Caco-2 (cell line): ENCODE measurements around the gene PROSER2. TPM values are rescaled to one million over a fixed set of nuclear protein-coding genes. Genes with fewer than 3 reads are reported as not detected.
"Not testable (repeated sequence)": the region's sequence is repeated elsewhere in the genome, so short reads cannot be mapped to it uniquely, and the experiment has no call there.

Experiments used
- BruUV-seq: library from RNA; stranded (reverse); fragments of 400-500 nt; replicated peaks from 2 replicates; lab custom pipeline; 2021; lab: Mats Ljungman, UMichigan
- CTCF ChIA-PET: fragments of 300-600 bp; sonication (Branson Sonifier 250); formaldehyde crosslinking; loops from one replicate; lab custom pipeline; 2022; ENCODE audit warnings: antibody characterized with exemption; lab: Charles Lee
- POLR2A ChIA-PET: fragments of 300-600 bp; sonication (Branson Sonifier 250); formaldehyde crosslinking; loops from one replicate; lab custom pipeline; 2022; ENCODE audit warnings: antibody characterized with exemption; lab: Charles Lee
- DNase-seq, 2 experiments: peaks; one replicate each; pipeline versions ENCODE4 v3.0.0 to v3.0.0-alpha.2; 2020 to 2022
- H3K27me3 ChIP-seq: replicated peaks from 2 replicates; pipeline ENCODE4 v1.6.0; 2011; ENCODE audit warnings: low read length; ENCODE audit not compliant: control insufficient read depth, insufficient read depth
- H3K36me3 ChIP-seq: 2 replicates; pipeline ENCODE4 v1.5.1; 2011; ENCODE audit warnings: low read length; ENCODE audit not compliant: control insufficient read depth, insufficient read depth
- H3K4me1 ChIP-seq: fragments of 250-450 bp; sonication (Bioruptor Pico); 2 replicates; pipeline ENCODE4 v1.5.1; 2020; ENCODE audit warnings: mild to moderate bottlenecking
- H3K4me3 ChIP-seq: 2 replicates; pipeline ENCODE4 v1.5.1; 2011; ENCODE audit warnings: low read depth, mild to moderate bottlenecking, control low read depth, low read length
- H3K9me3 ChIP-seq: fragments of 250-450 bp; sonication (Bioruptor Pico); 2 replicates; pipeline ENCODE4 v1.5.1; 2020; ENCODE audit warnings: mild to moderate bottlenecking, moderate library complexity
- H3K27ac Mint-ChIP-seq: one replicate; pipeline ENCODE4 v1.8.0; 2022; ENCODE audit warnings: mixed read lengths; ENCODE audit not compliant: unreplicated experiment
- H3K27me3 Mint-ChIP-seq: one replicate; pipeline ENCODE4 v1.8.0; 2022; ENCODE audit warnings: mixed read lengths; ENCODE audit not compliant: insufficient read depth, unreplicated experiment
- H3K36me3 Mint-ChIP-seq: one replicate; pipeline ENCODE4 v1.8.0; 2022; ENCODE audit warnings: mild to moderate bottlenecking, mixed read lengths; ENCODE audit not compliant: insufficient read depth, unreplicated experiment
- H3K4me1 Mint-ChIP-seq: one replicate; pipeline ENCODE4 v1.8.0; 2022; ENCODE audit warnings: low read depth, mixed read lengths; ENCODE audit not compliant: unreplicated experiment
- H3K4me3 Mint-ChIP-seq: one replicate; pipeline ENCODE4 v1.8.0; 2022; ENCODE audit warnings: mild to moderate bottlenecking, moderate library complexity, mixed read lengths; ENCODE audit not compliant: unreplicated experiment
- H3K9me3 Mint-ChIP-seq: one replicate; pipeline ENCODE4 v1.8.0; 2022; ENCODE audit warnings: mixed read lengths; ENCODE audit not compliant: unreplicated experiment
- intact Hi-C: fragments of 100-400 bp; cut with micrococcal nuclease; formaldehyde crosslinking; loops from one replicate; pipeline ENCODE4 v1.10.0; 2022; ENCODE audit not compliant: unreplicated experiment
- total RNA-seq: library from RNA; stranded (reverse); gene quantifications from 2 replicates; pipeline ENCODE4 v1.2.3, GENCODE V29; 2022
- TF ChIP-seq, protein P1 (sequence below), 2 experiments: fragments of 200-600 bp in 1 of 2; IDR thresholded peaks; 1 replicate in 1 of 2; 2 replicates in 1 of 2; pipeline versions ENCODE4 v1.5.1 to v1.8.0; 2011 to 2022; ENCODE audit warnings: antibody characterized with exemption in 1 of 2, control low read depth in 1 of 2, inconsistent platforms in 1 of 2, low read depth in 1 of 2, low read length in 1 of 2, mild to moderate bottlenecking in 1 of 2, moderate library complexity in 1 of 2; ENCODE audit not compliant: insufficient read depth in 1 of 2, severe bottlenecking in 1 of 2, unreplicated experiment in 1 of 2

Gene PROSER2
- total RNA-seq, 1 experiment from 2014 or later: 134 TPM

DNA sequence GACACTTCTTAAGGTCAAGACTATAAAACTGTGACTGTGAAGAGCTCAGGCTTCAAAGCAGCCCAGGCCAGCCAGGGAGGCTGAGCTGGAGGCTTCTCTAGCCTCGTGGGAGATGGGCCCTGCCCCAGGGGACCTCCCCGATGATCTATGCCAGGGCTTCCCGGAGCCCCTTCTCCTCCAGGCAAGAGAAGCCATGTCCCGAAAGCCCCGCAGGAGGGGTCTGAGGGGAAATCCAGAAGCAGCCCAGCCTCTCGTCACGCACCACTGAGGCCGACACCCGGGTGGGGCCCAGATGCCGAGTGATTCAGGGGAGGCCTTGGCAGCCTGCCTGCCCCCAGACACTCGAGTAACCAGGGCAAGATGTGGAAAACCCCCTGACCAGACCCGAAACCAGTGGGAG is 63.7 kb downstream of the PROSER2 start:
- ChIA-PET POLR2A (interaction anchor here (1.8 kb wide), 1 partner anchor 11 kb away, joined by 10 read pairs; no protein-coding TSS in a partner anchor), CTCF (interaction anchor here (1.6 kb wide), 1 partner anchor 11 kb away, joined by 3 read pairs; no protein-coding TSS in a partner anchor)
- Histone ChIP-seq H3K4me3 (no peak overlapping the region), H3K36me3 (no peaks in the 10 kb centered on the region), H3K27me3 (no peaks in the 10 kb centered on the region), H3K4me1 (peaks cover 13% of the 10 kb centered on the region), H3K9me3 (no peaks in the 10 kb centered on the region)
- intact Hi-C loops: no loop called here
- peaks cover 9% of the 10 kb centered on the region for H3K4me1 Mint-ChIP-seq
- DNase-seq: no peak
- H3K36me3 Mint-ChIP-seq: no peaks in the 10 kb centered on the region
- no peak overlapping the region for H3K4me3 Mint-ChIP-seq
- no peaks in the 10 kb centered on the region for H3K9me3 Mint-ChIP-seq
- no peaks in the 10 kb centered on the region for H3K27me3 Mint-ChIP-seq
- TF ChIP-seq, protein P1, sequence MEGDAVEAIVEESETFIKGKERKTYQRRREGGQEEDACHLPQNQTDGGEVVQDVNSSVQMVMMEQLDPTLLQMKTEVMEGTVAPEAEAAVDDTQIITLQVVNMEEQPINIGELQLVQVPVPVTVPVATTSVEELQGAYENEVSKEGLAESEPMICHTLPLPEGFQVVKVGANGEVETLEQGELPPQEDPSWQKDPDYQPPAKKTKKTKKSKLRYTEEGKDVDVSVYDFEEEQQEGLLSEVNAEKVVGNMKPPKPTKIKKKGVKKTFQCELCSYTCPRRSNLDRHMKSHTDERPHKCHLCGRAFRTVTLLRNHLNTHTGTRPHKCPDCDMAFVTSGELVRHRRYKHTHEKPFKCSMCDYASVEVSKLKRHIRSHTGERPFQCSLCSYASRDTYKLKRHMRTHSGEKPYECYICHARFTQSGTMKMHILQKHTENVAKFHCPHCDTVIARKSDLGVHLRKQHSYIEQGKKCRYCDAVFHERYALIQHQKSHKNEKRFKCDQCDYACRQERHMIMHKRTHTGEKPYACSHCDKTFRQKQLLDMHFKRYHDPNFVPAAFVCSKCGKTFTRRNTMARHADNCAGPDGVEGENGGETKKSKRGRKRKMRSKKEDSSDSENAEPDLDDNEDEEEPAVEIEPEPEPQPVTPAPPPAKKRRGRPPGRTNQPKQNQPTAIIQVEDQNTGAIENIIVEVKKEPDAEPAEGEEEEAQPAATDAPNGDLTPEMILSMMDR (IDR thresholded peaks at IDR 0.05; ENCODE audit: insufficient read depth in 1 of 2, low read depth in 1 of 2, low read length in 1 of 2, severe bottlenecking in 1 of 2, unreplicated experiment in 1 of 2): no peak
- no peak overlapping the region for H3K27ac Mint-ChIP-seq
- no TSS peak for BruUV-seq

DNA sequence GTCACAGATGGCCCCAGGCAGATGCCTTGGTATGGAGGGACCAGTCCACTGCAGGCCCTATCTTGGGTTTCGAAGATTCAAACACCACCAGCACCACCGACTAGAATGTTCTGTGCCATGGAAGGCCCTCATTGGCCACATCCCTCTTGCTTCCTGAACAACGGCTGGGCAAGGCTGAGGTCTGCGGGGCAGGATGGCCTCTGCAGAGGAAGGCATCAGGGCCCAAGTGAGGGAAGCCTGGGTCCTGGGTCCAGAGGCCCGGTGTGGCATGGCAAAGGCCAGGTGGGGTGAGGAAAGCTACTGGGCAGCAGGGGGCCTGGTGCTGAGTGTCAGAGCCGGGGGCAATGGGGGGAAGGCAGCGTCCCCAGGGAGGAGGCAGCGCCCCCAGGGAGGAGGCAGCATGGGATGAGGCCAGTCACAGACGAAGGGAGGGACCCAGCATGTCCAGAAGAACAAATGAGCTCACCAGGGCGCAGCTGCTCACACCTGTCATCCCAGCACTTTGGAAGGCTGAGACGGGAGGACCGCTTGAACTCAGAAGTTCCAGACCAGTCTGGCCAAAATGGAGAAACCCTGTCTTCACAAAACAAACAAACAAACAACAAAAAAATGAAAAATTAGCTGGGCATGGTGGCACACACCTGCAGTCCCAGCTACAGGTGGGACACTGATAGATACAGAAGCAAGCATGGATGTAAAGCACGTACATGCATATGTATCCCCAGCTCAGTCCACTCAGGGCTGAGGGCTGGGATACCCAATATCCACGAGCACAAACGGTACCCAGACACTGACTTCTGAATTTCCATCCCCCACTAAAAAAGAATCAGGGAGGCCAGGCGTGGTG is 64.4 kb downstream of the PROSER2 start:
- Histone ChIP-seq H3K36me3 (no peaks in the 10 kb centered on the region), H3K9me3 (no peaks in the 10 kb centered on the region), H3K27me3 (no peaks in the 10 kb centered on the region), H3K4me3 (no peak overlapping the region), H3K4me1 (peaks cover 6% of the 10 kb centered on the region)
- Mint-ChIP-seq H3K27ac (no peak overlapping the region), H3K36me3 (no peaks in the 10 kb centered on the region), H3K4me1 (peaks cover 1% of the 10 kb centered on the region), H3K9me3 (no peaks in the 10 kb centered on the region), H3K4me3 (no peak overlapping the region), H3K27me3 (no peaks in the 10 kb centered on the region)
- TF ChIP-seq, protein P1 (IDR thresholded peaks at IDR 0.05; ENCODE audit: insufficient read depth in 1 of 2, low read depth in 1 of 2, low read length in 1 of 2, severe bottlenecking in 1 of 2, unreplicated experiment in 1 of 2): no peak
- ChIA-PET POLR2A (interaction anchor here (1.8 kb wide), 1 partner anchor 12 kb away, joined by 10 read pairs; no protein-coding TSS in a partner anchor), CTCF (interaction anchor here (1.6 kb wide), 1 partner anchor 11 kb away, joined by 3 read pairs; no protein-coding TSS in a partner anchor)
- no TSS peak for BruUV-seq
- no peak for DNase-seq
- intact Hi-C loops: no loop called here

DNA sequence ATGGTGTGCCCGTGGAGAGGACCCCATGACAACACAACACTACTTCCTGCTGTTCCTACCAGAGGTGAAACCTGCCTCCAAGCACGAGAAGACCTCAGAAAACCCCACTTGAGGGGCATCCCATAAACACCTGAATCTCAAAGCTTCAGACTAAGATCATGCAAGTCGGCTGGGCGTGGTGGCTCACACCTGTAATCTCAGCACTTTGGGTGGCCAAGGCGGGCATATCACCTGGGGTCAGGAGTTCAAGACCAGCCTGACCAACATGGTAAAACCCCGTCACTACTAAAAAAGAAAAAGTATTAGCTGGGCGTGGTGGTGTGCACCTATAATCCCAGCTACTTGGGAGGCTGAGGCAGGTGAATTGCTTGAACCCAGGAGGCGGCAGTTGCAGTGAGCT is 66.1 kb downstream of the PROSER2 start:
- POLR2A ChIA-PET: interaction anchor here (1.0 kb wide), 1 partner anchor 13 kb away, joined by 3 read pairs; no protein-coding TSS in a partner anchor
- intact Hi-C loops, H3K9me3 Mint-ChIP-seq, H3K4me1 Mint-ChIP-seq, H3K36me3 ChIP-seq, H3K27me3 Mint-ChIP-seq, H3K9me3 ChIP-seq, DNase-seq, H3K27ac Mint-ChIP-seq, H3K4me3 ChIP-seq, CTCF ChIA-PET, H3K4me1 ChIP-seq, H3K4me3 Mint-ChIP-seq, H3K36me3 Mint-ChIP-seq, H3K27me3 ChIP-seq, BruUV-seq: not testable (repeated sequence)
